Spleen (tissue), 11 donors: ENCODE data around the gene RPL36AL. TPM values are rescaled to one million over a fixed set of nuclear protein-coding genes. Genes with fewer than 3 reads are reported as not detected.
"Not testable (repeated sequence)": the region's sequence is repeated elsewhere in the genome, so short reads cannot be mapped to it uniquely, and the experiment has no call there.

Experiments
- DNase-seq: peaks from one replicate; pipeline ENCODE4 v3.0.0-alpha.2; 2020
- H3K27ac ChIP-seq, 8 donors: fragments of 200-600 bp; sonication (generic) in 7 of 8; 1 replicate in 4 of 8; 2 replicates in 4 of 8; pipeline versions ENCODE4 v1.5.0 to v1.8.0; 2016 to 2021; ENCODE audit warnings: inconsistent platforms in 4 of 8, mild to moderate bottlenecking in 4 of 8, moderate library complexity in 1 of 8
- H3K27me3 ChIP-seq, 7 donors: fragments of 200-600 bp; sonication (generic) in 6 of 7; replicated peaks in 1 of 7; 1 replicate in 4 of 7; 2 replicates in 3 of 7; pipeline versions ENCODE4 v1.5.0 to v1.8.0; 2016 to 2021; ENCODE audit warnings: inconsistent platforms in 3 of 7, mild to moderate bottlenecking in 1 of 7
- H3K36me3 ChIP-seq, 6 donors: fragments of 200-600 bp; sonication (generic) in 5 of 6; 1 replicate in 4 of 6; 2 replicates in 2 of 6; pipeline versions ENCODE4 v1.5.0 to v1.8.0; 2016 to 2021; ENCODE audit warnings: inconsistent platforms in 2 of 6
- H3K4me1 ChIP-seq, 6 donors: fragments of 200-600 bp; sonication (generic) in 5 of 6; 1 replicate in 3 of 6; 2 replicates in 3 of 6; pipeline versions ENCODE4 v1.5.0 to v1.8.0; 2016 to 2021; ENCODE audit warnings: inconsistent platforms in 3 of 6
- H3K4me3 ChIP-seq, 8 donors: fragments of 200-600 bp; sonication (generic) in 7 of 8; 1 replicate in 4 of 8; 2 replicates in 4 of 8; pipeline versions ENCODE4 v1.5.0 to v1.8.0; 2016 to 2021; ENCODE audit warnings: inconsistent platforms in 4 of 8, mild to moderate bottlenecking in 4 of 8, moderate library complexity in 2 of 8
- H3K9me3 ChIP-seq, 8 donors: fragments of 200-600 bp; sonication (generic) in 7 of 8; 1 replicate in 4 of 8; 2 replicates in 4 of 8; pipeline versions ENCODE4 v1.5.0 to v1.8.0; 2016 to 2021; ENCODE audit warnings: inconsistent platforms in 4 of 8
- POLR2A ChIP-seq, 3 donors: fragments of 450-650 bp; IDR thresholded peaks; one replicate each; pipeline ENCODE4 v1.5.1; 2017; ENCODE audit warnings: antibody characterized with exemption in 3 of 3, mild to moderate bottlenecking in 1 of 3
- POLR2AphosphoS5 ChIP-seq, 3 donors: sonication (generic); formaldehyde crosslinking; IDR thresholded peaks; one replicate each; pipeline ENCODE4 v1.5.1; 2017; ENCODE audit warnings: antibody characterized with exemption in 3 of 3
- WGBS, 5 donors: extraction: QIAGEN DNeasy Blood & Tissue Kit in 3 of 5; methylation state at CpG; one replicate each; pipeline versions ENCODE4 v1.1.5 to v1.1.7; 2013 to 2018; 5-methylcytosine and 5-hydroxymethylcytosine counted together
- intact Hi-C: fragments of 100-400 bp; cut with DNase I; formaldehyde crosslinking; loops from one replicate; pipeline ENCODE4 v1.15.0; 2023; ENCODE audit warnings: low total_unique reads
- polyA plus RNA-seq, 3 donors: library from polyadenylated mRNA; stranded (reverse); fragments of 200-250 nt; gene quantifications; one replicate each; pipeline ENCODE4 v1.2.1, GENCODE V29; 2013
- total RNA-seq, 7 donors: library from RNA; depleted of rRNA in 3 of 7; stranded (reverse); fragments of >200 nt in 3 of 7; fragmentation: NEBNext Ultra II Directional in 4 of 7; extraction: Animal tissue kit (Norgen Biotek cat#: 25700) in 4 of 7; gene quantifications; one replicate each; pipeline versions ENCODE4 v1.1.0 to v1.2.1, GENCODE V29; 2016 to 2021
- TF ChIP-seq, protein P1 (sequence below), 11 experiments: fragments of 200-600 bp in 7 of 11; fragments of 450-650 bp in 4 of 11; sonication (generic) in 4 of 11; IDR thresholded peaks in 8 of 11; conservative IDR thresholded peaks in 3 of 11; 1 replicate in 7 of 11; 2 replicates in 4 of 11; pipeline versions ENCODE4 v1.4.0 to v1.8.0; 2016 to 2021; ENCODE audit warnings: antibody characterized with exemption in 11 of 11, inconsistent platforms in 4 of 11, mild to moderate bottlenecking in 1 of 11
- donor health status: healthy with polysubstance abuse.
- donor health status: DM: no; HTN: no; CAD: no; lungs with moderate emphysema.
- donor health status: DM: no; HTN: no; CAD: no.
- donor health status: Bipolar disorder and iron deficiency.
- donor health status: healthy.
- donor health status: DM: no; HTN: no; CAD: no.
- donor health status: DM: yes; HTN: yes; CAD: no.

RPL36AL gene
- total and polyA plus RNA-seq, 10 donors: 122 to 638 (median 216) TPM

DNA sequence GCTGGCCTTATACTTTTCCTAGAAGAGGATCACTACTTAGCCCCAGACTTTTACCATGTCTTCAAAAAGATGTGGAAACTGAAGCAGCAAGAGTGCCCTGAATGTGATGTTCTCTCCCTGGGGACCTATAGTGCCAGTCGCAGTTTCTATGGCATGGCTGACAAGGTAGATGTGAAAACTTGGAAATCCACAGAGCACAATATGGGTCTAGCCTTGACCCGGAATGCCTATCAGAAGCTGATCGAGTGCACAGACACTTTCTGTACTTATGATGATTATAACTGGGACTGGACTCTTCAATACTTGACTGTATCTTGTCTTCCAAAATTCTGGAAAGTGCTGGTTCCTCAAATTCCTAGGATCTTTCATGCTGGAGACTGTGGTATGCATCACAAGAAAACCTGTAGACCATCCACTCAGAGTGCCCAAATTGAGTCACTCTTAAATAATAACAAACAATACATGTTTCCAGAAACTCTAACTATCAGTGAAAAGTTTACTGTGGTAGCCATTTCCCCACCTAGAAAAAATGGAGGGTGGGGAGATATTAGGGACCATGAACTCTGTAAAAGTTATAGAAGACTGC lies 1.7 kb upstream of the RPL36AL start:
- intact Hi-C loops: loop anchor here (10.0 kb wide), 1 partner anchor 213 kb away; no protein-coding TSS in a partner anchor
- Histone ChIP-seq H3K4me1 (peaks cover 39 to 83% (median 72%) of the 10 kb centered on the region in 6 donors), H3K4me3 (peak overlapping the region; percentile 82 to 98 (median 88)), H3K36me3 (peaks cover 0 to 40% (median 14%) of the 10 kb centered on the region in 6 donors), H3K27ac (peak overlapping the region in 5 of 8 donors; percentile 94 to 98 (median 97)), H3K27me3 (no peaks in the 10 kb centered on the region), H3K9me3 (no peaks in the 10 kb centered on the region)
- no peak for DNase-seq
- WGBS, 5 donors: 51 to 63% (median 59%) methylated on average over 3 of the region's 3 CpGs
- TF ChIP-seq POLR2AphosphoS5 (IDR thresholded peaks at IDR 0.05): no peak
- TF ChIP-seq, protein P1, sequence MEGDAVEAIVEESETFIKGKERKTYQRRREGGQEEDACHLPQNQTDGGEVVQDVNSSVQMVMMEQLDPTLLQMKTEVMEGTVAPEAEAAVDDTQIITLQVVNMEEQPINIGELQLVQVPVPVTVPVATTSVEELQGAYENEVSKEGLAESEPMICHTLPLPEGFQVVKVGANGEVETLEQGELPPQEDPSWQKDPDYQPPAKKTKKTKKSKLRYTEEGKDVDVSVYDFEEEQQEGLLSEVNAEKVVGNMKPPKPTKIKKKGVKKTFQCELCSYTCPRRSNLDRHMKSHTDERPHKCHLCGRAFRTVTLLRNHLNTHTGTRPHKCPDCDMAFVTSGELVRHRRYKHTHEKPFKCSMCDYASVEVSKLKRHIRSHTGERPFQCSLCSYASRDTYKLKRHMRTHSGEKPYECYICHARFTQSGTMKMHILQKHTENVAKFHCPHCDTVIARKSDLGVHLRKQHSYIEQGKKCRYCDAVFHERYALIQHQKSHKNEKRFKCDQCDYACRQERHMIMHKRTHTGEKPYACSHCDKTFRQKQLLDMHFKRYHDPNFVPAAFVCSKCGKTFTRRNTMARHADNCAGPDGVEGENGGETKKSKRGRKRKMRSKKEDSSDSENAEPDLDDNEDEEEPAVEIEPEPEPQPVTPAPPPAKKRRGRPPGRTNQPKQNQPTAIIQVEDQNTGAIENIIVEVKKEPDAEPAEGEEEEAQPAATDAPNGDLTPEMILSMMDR (IDR thresholded peaks at IDR 0.05 in 8 of 11, conservative IDR thresholded peaks at IDR 0.05 in 3 of 11): no peak
- no peak for TF ChIP-seq POLR2A (IDR thresholded peaks at IDR 0.05)

- TF ChIP-seq POLR2A (IDR thresholded peaks at IDR 0.05) (no peak), POLR2AphosphoS5 (IDR thresholded peaks at IDR 0.05) (no peak)
- TF ChIP-seq, protein P1 (IDR thresholded peaks at IDR 0.05 in 8 of 11, conservative IDR thresholded peaks at IDR 0.05 in 3 of 11): peak in 1 of 11 experiments; percentile 8
- peak; percentile 97 for DNase-seq
- peaks cover 0 to 40% (median 15%) of the 10 kb centered on the region in 6 donors for H3K36me3 ChIP-seq
- H3K27ac ChIP-seq: peak overlapping the region; percentile 86 to 98 (median 97)
- no peaks in the 10 kb centered on the region for H3K27me3 ChIP-seq
- 2 to 20% (median 5%) methylated on average over 4 to 65 of the region's 65 CpGs for WGBS, 5 donors
- peaks cover 39 to 88% (median 73%) of the 10 kb centered on the region in 6 donors for H3K4me1 ChIP-seq
- peak overlapping the region; percentile 82 to 98 (median 88) for H3K4me3 ChIP-seq
- intact Hi-C loops: loop anchor here (10.0 kb wide), 1 partner anchor 214 kb away; no protein-coding TSS in a partner anchor
- no peaks in the 10 kb centered on the region for H3K9me3 ChIP-seq
These were observed 872 bp upstream of the RPL36AL start for GRCh38 chr14:49621114-49621881.

GRCh38 chr14:49619730-49620129 lies 696 bp downstream of the RPL36AL start:
- H3K4me1 ChIP-seq: peaks cover 39 to 74% (median 62%) of the 10 kb centered on the region in 6 donors
- 0 to 3% (median 2%) methylated on average over 11 of the region's 11 CpGs for WGBS, 5 donors
- intact Hi-C loops: loop anchor here (10.0 kb wide), 1 partner anchor 215 kb away; no protein-coding TSS in a partner anchor
- H3K27me3 ChIP-seq: no peaks in the 10 kb centered on the region
- DNase-seq: no peak
- TF ChIP-seq POLR2AphosphoS5 (IDR thresholded peaks at IDR 0.05) (no peak), POLR2A (IDR thresholded peaks at IDR 0.05) (no peak)
- TF ChIP-seq, protein P1 (IDR thresholded peaks at IDR 0.05 in 8 of 11, conservative IDR thresholded peaks at IDR 0.05 in 3 of 11): no peak
- H3K9me3 ChIP-seq: no peaks in the 10 kb centered on the region
- H3K27ac ChIP-seq: peak overlapping the region; percentile 86 to 98 (median 97)
- peaks cover 0 to 44% (median 15%) of the 10 kb centered on the region in 6 donors for H3K36me3 ChIP-seq
- peak overlapping the region; percentile 82 to 98 (median 88) for H3K4me3 ChIP-seq

DNA sequence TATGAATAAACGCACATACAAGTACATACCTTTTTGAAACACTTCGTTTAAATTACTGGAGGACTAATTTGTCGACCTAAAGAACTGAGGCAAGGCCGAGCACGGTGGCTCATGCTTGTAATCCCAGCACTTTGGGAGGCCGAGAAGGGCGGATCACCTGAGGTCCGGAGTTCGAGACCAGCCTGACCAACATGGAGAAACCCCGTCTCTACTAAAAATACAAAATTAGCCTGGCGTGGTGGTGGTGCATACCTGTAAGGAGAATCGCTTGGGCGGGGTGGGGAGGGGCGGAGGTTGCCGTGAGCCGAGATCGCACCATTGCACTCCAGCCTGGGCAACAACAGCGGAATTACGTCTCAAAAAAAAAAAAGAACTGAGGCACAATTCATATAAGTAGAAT lies 1.2 kb downstream of the RPL36AL start:
- DNase-seq, intact Hi-C loops, H3K9me3 ChIP-seq, H3K27me3 ChIP-seq: not testable (repeated sequence)
- peaks cover 0 to 48% (median 15%) of the 10 kb centered on the region in 6 donors for H3K36me3 ChIP-seq
- H3K4me1 ChIP-seq: peaks cover 36 to 69% (median 58%) of the 10 kb centered on the region in 6 donors
- peak overlapping the region in 6 of 8 donors; percentile 94 to 98 (median 97) for H3K27ac ChIP-seq
- whole genome bisulfite sequencing, 5 donors: 60 to 79% (median 73%) methylated on average over 19 of the region's 19 CpGs
- H3K4me3 ChIP-seq: peak overlapping the region; percentile 82 to 98 (median 88)
